SK-N-SH treated with all-trans-retinoic acid at 6 μM for 48 hours (cell line): ENCODE results near the gene BCL2L14.

Experiments
- ATAC-seq: fragments of 200-7000 bp; cut with Tn5 transposase; 3 replicates; pipeline ENCODE4 v1.9.1; 2020; ENCODE audit warnings: mild to moderate bottlenecking, moderate library complexity
- ARNTL ChIP-seq: fragments of 450-650 bp; formaldehyde crosslinking; IDR thresholded peaks from 2 replicates; pipeline ENCODE4 v1.5.0; 2020; ENCODE audit warnings: low read depth, mild to moderate bottlenecking, moderate library complexity, borderline replicate concordance
- BACH2 ChIP-seq: fragments of 250-450 bp; sonication (Bioruptor Pico); IDR thresholded peaks from 2 replicates; pipeline ENCODE4 v1.9.0; 2021; ENCODE audit warnings: mild to moderate bottlenecking, borderline replicate concordance
- CSDC2 ChIP-seq: fragments of 250-450 bp; sonication (Bioruptor Pico); IDR thresholded peaks from 2 replicates; pipeline ENCODE4 v1.5.0; 2020; ENCODE audit warnings: mild to moderate bottlenecking, moderate library complexity
- ESRRG ChIP-seq: fragments of 250-450 bp; sonication (Bioruptor Pico); IDR thresholded peaks from 2 replicates; pipeline ENCODE4 v1.6.1; 2021; ENCODE audit warnings: mild to moderate bottlenecking
- GLIS3 ChIP-seq: fragments of 250-450 bp; sonication (Bioruptor Pico); IDR thresholded peaks from 2 replicates; pipeline ENCODE4 v1.5.0; 2020; ENCODE audit warnings: mild to moderate bottlenecking, moderate library complexity
- ISL1 ChIP-seq: fragments of 250-450 bp; sonication (Bioruptor Pico); IDR thresholded peaks from 2 replicates; pipeline ENCODE4 v2.1.2; 2022; ENCODE audit warnings: mild to moderate bottlenecking, moderate library complexity
- OSR1 ChIP-seq: fragments of 250-450 bp; sonication (Bioruptor Pico); IDR thresholded peaks from 2 replicates; pipeline ENCODE4 v1.8.0; 2022; ENCODE audit warnings: moderate library complexity, mild to moderate bottlenecking, inconsistent platforms
- PPARA ChIP-seq: fragments of 250-450 bp; sonication (Bioruptor Pico); IDR thresholded peaks from 2 replicates; pipeline ENCODE4 v1.5.0; 2020; ENCODE audit warnings: mild to moderate bottlenecking, borderline replicate concordance
- RARB ChIP-seq: fragments of 250-450 bp; sonication (Bioruptor Pico); IDR thresholded peaks from 2 replicates; pipeline ENCODE4 v1.8.0; 2021; ENCODE audit warnings: mild to moderate bottlenecking, moderate library complexity
- SNAI2 ChIP-seq: fragments of 250-450 bp; sonication (Bioruptor Pico); IDR thresholded peaks from 2 replicates; pipeline ENCODE4 v1.5.0; 2020; ENCODE audit warnings: mild to moderate bottlenecking, moderate library complexity
- ZC3H10 ChIP-seq: fragments of 250-450 bp; sonication (Bioruptor Pico); IDR thresholded peaks from 2 replicates; pipeline ENCODE4 v1.5.1; 2021; ENCODE audit warnings: mild to moderate bottlenecking, moderate library complexity
- ZFP3 ChIP-seq: fragments of 250-450 bp; sonication (Bioruptor Pico); IDR thresholded peaks from 2 replicates; pipeline ENCODE4 v1.5.0; 2020; ENCODE audit warnings: mild to moderate bottlenecking, moderate library complexity
- ZFP30 ChIP-seq: fragments of 450-650 bp; formaldehyde crosslinking; IDR thresholded peaks from 2 replicates; pipeline ENCODE4 v1.5.0; 2022; ENCODE audit warnings: mild to moderate bottlenecking, moderate library complexity
- ZNF565 ChIP-seq: fragments of 450-650 bp; formaldehyde crosslinking; conservative IDR thresholded peaks from 2 replicates; pipeline ENCODE4 v1.5.0; 2020; ENCODE audit warnings: low read depth, mild to moderate bottlenecking, moderate library complexity
- ZNF70 ChIP-seq: fragments of 450-650 bp; formaldehyde crosslinking; IDR thresholded peaks from 2 replicates; pipeline ENCODE4 v1.5.0; 2020; ENCODE audit warnings: mild to moderate bottlenecking, moderate library complexity
- ZNF8 ChIP-seq: fragments of 450-650 bp; formaldehyde crosslinking; IDR thresholded peaks from 2 replicates; pipeline ENCODE4 v1.5.0; 2020; ENCODE audit warnings: mild to moderate bottlenecking, moderate library complexity
- TF ChIP-seq, protein P1 (sequence below): fragments of 250-450 bp; sonication (Bioruptor Pico); IDR thresholded peaks from 2 replicates; pipeline ENCODE4 v1.8.0; 2021; ENCODE audit warnings: low read depth, mild to moderate bottlenecking, moderate library complexity, borderline replicate concordance
- TF ChIP-seq, protein P2 (sequence below): fragments of 250-450 bp; sonication (Bioruptor Pico); IDR thresholded peaks from 2 replicates; pipeline ENCODE4 v1.5.1; 2020; ENCODE audit warnings: low read depth, mild to moderate bottlenecking, moderate library complexity
- TF ChIP-seq, protein P3 (sequence below): fragments of 250-450 bp; sonication (Bioruptor Pico); IDR thresholded peaks from 2 replicates; pipeline ENCODE4 v1.8.0; 2020; ENCODE audit warnings: mild to moderate bottlenecking, moderate library complexity, borderline replicate concordance
- TF ChIP-seq, protein P4 (sequence below): fragments of 250-450 bp; sonication (Bioruptor Pico); IDR thresholded peaks from 2 replicates; pipeline ENCODE4 v1.5.1; 2021; ENCODE audit warnings: mild to moderate bottlenecking, moderate library complexity
- TF ChIP-seq, protein P5 (sequence below): fragments of 250-450 bp; sonication (Bioruptor Pico); IDR thresholded peaks from 2 replicates; pipeline ENCODE4 v1.5.0; 2020; ENCODE audit warnings: mild to moderate bottlenecking, moderate library complexity

BCL2L14 gene

DNA sequence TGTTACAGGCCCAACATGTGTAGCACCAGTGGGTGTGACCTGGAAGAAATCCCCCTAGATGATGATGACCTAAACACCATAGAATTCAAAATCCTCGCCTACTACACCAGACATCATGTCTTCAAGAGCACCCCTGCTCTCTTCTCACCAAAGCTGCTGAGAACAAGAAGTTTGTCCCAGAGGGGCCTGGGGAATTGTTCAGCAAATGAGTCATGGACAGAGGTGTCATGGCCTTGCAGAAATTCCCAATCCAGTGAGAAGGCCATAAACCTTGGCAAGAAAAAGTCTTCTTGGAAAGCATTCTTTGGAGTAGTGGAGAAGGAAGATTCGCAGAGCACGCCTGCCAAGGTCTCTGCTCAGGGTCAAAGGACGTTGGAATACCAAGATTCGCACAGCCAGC is 8.6 kb downstream of the BCL2L14 start:
- ATAC-seq, result no peak
- TF ChIP-seq, protein P1, sequence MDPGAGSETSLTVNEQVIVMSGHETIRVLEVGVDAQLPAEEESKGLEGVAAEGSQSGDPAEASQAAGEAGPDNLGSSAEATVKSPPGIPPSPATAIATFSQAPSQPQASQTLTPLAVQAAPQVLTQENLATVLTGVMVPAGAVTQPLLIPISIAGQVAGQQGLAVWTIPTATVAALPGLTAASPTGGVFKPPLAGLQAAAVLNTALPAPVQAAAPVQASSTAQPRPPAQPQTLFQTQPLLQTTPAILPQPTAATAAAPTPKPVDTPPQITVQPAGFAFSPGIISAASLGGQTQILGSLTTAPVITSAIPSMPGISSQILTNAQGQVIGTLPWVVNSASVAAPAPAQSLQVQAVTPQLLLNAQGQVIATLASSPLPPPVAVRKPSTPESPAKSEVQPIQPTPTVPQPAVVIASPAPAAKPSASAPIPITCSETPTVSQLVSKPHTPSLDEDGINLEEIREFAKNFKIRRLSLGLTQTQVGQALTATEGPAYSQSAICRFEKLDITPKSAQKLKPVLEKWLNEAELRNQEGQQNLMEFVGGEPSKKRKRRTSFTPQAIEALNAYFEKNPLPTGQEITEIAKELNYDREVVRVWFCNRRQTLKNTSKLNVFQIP, result no peak
- TF ChIP-seq SNAI2 (CRISPR knock-in tag), result no peak
- TF ChIP-seq BACH2 (CRISPR knock-in tag), result no peak
- TF ChIP-seq GLIS3 (CRISPR knock-in tag), result no peak
- TF ChIP-seq ARNTL (CRISPR knock-in tag), result no peak
- TF ChIP-seq, protein P2, sequence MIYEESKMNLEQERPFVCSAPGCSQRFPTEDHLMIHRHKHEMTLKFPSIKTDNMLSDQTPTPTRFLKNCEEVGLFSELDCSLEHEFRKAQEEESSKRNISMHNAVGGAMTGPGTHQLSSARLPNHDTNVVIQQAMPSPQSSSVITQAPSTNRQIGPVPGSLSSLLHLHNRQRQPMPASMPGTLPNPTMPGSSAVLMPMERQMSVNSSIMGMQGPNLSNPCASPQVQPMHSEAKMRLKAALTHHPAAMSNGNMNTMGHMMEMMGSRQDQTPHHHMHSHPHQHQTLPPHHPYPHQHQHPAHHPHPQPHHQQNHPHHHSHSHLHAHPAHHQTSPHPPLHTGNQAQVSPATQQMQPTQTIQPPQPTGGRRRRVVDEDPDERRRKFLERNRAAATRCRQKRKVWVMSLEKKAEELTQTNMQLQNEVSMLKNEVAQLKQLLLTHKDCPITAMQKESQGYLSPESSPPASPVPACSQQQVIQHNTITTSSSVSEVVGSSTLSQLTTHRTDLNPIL, result no peak
- no peak for TF ChIP-seq ZNF70
- no peak for TF ChIP-seq ESRRG (CRISPR knock-in tag)
- TF ChIP-seq, protein P3, sequence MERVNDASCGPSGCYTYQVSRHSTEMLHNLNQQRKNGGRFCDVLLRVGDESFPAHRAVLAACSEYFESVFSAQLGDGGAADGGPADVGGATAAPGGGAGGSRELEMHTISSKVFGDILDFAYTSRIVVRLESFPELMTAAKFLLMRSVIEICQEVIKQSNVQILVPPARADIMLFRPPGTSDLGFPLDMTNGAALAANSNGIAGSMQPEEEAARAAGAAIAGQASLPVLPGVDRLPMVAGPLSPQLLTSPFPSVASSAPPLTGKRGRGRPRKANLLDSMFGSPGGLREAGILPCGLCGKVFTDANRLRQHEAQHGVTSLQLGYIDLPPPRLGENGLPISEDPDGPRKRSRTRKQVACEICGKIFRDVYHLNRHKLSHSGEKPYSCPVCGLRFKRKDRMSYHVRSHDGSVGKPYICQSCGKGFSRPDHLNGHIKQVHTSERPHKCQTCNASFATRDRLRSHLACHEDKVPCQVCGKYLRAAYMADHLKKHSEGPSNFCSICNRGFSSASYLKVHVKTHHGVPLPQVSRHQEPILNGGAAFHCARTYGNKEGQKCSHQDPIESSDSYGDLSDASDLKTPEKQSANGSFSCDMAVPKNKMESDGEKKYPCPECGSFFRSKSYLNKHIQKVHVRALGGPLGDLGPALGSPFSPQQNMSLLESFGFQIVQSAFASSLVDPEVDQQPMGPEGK, result no peak
- no peak for TF ChIP-seq ZFP3 (CRISPR knock-in tag)
- TF ChIP-seq, all 23 proteins: peak for 0

DNA sequence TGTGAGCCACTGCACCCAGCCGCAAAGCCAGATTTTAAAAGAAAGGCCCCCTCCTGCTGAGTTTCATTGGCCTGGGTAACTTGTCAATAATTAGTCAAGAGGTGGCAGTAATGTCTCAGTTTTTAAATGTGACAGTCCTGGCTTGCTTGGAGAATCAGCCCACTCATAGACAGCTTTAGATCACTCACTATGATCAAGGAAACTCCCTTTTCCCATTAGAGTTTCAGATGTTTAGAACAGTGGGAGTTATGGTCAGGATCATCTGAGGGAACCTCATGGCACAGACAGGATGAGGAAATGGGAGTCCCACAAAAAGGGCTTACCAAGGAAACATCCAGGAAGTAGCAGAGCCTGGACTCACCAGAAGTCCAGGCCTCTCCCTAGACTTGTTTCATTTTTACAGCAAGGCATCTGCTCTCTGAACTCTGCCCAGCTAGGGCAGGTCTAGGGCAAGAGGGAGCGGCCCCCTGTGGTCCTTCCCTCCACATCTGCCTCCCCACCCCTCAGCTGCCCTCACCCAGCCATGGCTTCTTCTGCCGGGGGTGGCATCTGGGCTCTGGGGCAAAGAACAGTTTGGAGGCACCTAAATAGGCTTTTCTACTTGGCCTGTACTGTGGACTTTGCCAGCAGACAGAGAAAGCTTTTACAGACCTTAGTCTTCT is 11.2 kb downstream of the BCL2L14 start:
- ATAC-seq, result peak; percentile 88
- TF ChIP-seq, protein P4, sequence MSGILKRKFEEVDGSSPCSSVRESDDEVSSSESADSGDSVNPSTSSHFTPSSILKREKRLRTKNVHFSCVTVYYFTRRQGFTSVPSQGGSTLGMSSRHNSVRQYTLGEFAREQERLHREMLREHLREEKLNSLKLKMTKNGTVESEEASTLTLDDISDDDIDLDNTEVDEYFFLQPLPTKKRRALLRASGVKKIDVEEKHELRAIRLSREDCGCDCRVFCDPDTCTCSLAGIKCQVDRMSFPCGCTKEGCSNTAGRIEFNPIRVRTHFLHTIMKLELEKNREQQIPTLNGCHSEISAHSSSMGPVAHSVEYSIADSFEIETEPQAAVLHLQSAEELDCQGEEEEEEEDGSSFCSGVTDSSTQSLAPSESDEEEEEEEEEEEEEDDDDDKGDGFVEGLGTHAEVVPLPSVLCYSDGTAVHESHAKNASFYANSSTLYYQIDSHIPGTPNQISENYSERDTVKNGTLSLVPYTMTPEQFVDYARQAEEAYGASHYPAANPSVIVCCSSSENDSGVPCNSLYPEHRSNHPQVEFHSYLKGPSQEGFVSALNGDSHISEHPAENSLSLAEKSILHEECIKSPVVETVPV (CRISPR knock-in tag), result no peak
- TF ChIP-seq ISL1, result no peak
- TF ChIP-seq ARNTL (CRISPR knock-in tag), result no peak
- no peak for TF ChIP-seq ZFP30 (CRISPR knock-in tag)
- no peak for TF ChIP-seq ZNF565 (CRISPR knock-in tag)
- TF ChIP-seq, protein P1, result no peak
- TF ChIP-seq CSDC2, result no peak
- TF ChIP-seq RARB (CRISPR knock-in tag), result no peak
- TF ChIP-seq BACH2 (CRISPR knock-in tag), result no peak
- TF ChIP-seq ZC3H10 (CRISPR knock-in tag), result no peak
- TF ChIP-seq ZFP3 (CRISPR knock-in tag), result no peak
- no peak for TF ChIP-seq SNAI2 (CRISPR knock-in tag)
- TF ChIP-seq, protein P2, result no peak
- no peak for TF ChIP-seq ZNF8 (CRISPR knock-in tag)
- no peak for TF ChIP-seq OSR1
- no peak for TF ChIP-seq PPARA (CRISPR knock-in tag)

DNA sequence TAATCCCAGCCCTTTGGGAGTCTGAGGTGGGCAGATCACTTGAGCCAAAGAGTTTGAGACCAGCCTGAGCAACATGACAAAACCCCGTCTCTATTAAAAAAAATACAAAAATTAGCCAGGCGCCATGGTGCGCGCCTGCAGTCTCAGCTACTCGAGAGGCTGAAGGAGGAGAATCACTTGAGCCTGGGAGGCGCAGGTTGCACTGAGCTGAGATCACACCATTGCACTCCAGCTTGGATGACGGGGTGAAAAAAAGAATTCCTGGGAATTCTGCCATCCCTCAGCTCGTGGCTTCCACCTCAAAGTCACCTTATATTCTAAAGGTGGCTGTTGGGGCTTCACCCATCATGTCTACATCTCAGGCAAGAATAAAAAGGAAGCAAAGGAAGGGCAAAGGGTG is 12.9 kb downstream of the BCL2L14 start:
- no peak for ATAC-seq
- TF ChIP-seq, protein P2, result no peak
- TF ChIP-seq BACH2 (CRISPR knock-in tag), result no peak
- TF ChIP-seq, protein P5, sequence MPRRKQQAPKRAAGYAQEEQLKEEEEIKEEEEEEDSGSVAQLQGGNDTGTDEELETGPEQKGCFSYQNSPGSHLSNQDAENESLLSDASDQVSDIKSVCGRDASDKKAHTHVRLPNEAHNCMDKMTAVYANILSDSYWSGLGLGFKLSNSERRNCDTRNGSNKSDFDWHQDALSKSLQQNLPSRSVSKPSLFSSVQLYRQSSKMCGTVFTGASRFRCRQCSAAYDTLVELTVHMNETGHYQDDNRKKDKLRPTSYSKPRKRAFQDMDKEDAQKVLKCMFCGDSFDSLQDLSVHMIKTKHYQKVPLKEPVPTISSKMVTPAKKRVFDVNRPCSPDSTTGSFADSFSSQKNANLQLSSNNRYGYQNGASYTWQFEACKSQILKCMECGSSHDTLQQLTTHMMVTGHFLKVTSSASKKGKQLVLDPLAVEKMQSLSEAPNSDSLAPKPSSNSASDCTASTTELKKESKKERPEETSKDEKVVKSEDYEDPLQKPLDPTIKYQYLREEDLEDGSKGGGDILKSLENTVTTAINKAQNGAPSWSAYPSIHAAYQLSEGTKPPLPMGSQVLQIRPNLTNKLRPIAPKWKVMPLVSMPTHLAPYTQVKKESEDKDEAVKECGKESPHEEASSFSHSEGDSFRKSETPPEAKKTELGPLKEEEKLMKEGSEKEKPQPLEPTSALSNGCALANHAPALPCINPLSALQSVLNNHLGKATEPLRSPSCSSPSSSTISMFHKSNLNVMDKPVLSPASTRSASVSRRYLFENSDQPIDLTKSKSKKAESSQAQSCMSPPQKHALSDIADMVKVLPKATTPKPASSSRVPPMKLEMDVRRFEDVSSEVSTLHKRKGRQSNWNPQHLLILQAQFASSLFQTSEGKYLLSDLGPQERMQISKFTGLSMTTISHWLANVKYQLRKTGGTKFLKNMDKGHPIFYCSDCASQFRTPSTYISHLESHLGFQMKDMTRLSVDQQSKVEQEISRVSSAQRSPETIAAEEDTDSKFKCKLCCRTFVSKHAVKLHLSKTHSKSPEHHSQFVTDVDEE, result no peak
- TF ChIP-seq, all 23 proteins: peak for 0
